DND-41 (cell line): ENCODE measurements around the gene CDK15.

Experiments used
- ATAC-seq: fragments of 200-7000 bp; cut with Tn5 transposase; 3 replicates; pipeline ENCODE4 v1.9.1; 2021; ENCODE audit warnings: low read depth; ENCODE audit not compliant: insufficient read depth
- DNase-seq: peaks from one replicate; pipeline ENCODE4 v3.0.0-alpha.2; 2020
- H2AFZ ChIP-seq: 2 replicates; pipeline ENCODE4 v1.6.0; 2012; ENCODE audit warnings: low read depth, low read length
- H3K27ac ChIP-seq: 2 replicates; pipeline ENCODE4 v1.5.1; 2012; ENCODE audit warnings: low read length, inconsistent platforms
- H3K27me3 ChIP-seq: fragments of 200-600 bp; sonication (generic); 2 replicates; pipeline ENCODE4 v1.6.0; 2012; ENCODE audit warnings: low read length, mild to moderate bottlenecking, inconsistent platforms; ENCODE audit not compliant: insufficient read depth, poor library complexity
- H3K36me3 ChIP-seq: 2 replicates; pipeline ENCODE4 v1.5.1; 2012; ENCODE audit warnings: low read length, inconsistent platforms; ENCODE audit not compliant: insufficient read depth
- H3K4me1 ChIP-seq: 2 replicates; pipeline ENCODE4 v1.5.1; 2012; ENCODE audit warnings: mild to moderate bottlenecking, low read length; ENCODE audit not compliant: insufficient read depth
- H3K4me2 ChIP-seq: 2 replicates; pipeline ENCODE4 v1.6.0; 2012; ENCODE audit warnings: mild to moderate bottlenecking, moderate library complexity, low read length, inconsistent platforms; ENCODE audit not compliant: insufficient read depth
- H3K4me3 ChIP-seq, 2 experiments: fragments of 200-600 bp in 1 of 2; shearing (Covaris generic) in 1 of 2; 2 replicates each; pipeline ENCODE4 v1.5.1; 2012 to 2016; ENCODE audit warnings: inconsistent platforms in 2 of 2, low read length in 2 of 2, mild to moderate bottlenecking in 2 of 2, low read depth in 1 of 2, moderate library complexity in 1 of 2
- H3K79me2 ChIP-seq: 2 replicates; pipeline ENCODE4 v1.6.0; 2012; ENCODE audit warnings: low read length, inconsistent platforms; ENCODE audit not compliant: insufficient read depth
- H3K9ac ChIP-seq: 2 replicates; pipeline ENCODE4 v1.6.0; 2012; ENCODE audit warnings: low read depth, mild to moderate bottlenecking, inconsistent platforms, low read length, moderate library complexity
- H3K9me3 ChIP-seq: 2 replicates; pipeline ENCODE4 v1.5.1; 2012; ENCODE audit warnings: low read length, moderate library complexity, mild to moderate bottlenecking, inconsistent platforms; ENCODE audit not compliant: insufficient read depth, severe bottlenecking
- H4K20me1 ChIP-seq: 2 replicates; pipeline ENCODE4 v1.6.0; 2012; ENCODE audit warnings: low read length; ENCODE audit not compliant: insufficient read depth
- CTCF ChIP-seq: IDR thresholded peaks from 2 replicates; pipeline ENCODE4 v1.5.1; 2012; ENCODE audit warnings: borderline replicate concordance, low read length, moderate library complexity, mild to moderate bottlenecking; ENCODE audit not compliant: poor library complexity, severe bottlenecking; ENCODE audit errors: extremely low read depth
- EZH2 ChIP-seq: IDR thresholded peaks from 3 replicates; pipeline ENCODE4 v1.6.1; 2012; ENCODE audit warnings: borderline replicate concordance, low read depth, mild to moderate bottlenecking, moderate library complexity, low read length, inconsistent platforms; ENCODE audit not compliant: severe bottlenecking

Gene CDK15

GRCh38 chr2:201828220-201828619 is 21.9 kb downstream of the CDK15 start:
- ATAC-seq, result no peak
- Histone ChIP-seq H3K27ac (no peak overlapping the region), H3K9me3 (no peaks in the 10 kb centered on the region)

GRCh38 chr2:201830666-201831065 is 24.3 kb downstream of the CDK15 start:
- ATAC-seq, result no peak
- no peak overlapping the region for H2AFZ ChIP-seq
- TF ChIP-seq CTCF (no peak), EZH2 (no peak)

More at GRCh38 chr2:201828220-201828619, 21.9 kb downstream of the CDK15 start:
- no peaks in the 10 kb centered on the region for H3K79me2 ChIP-seq
- H3K9ac ChIP-seq, result no peak overlapping the region
- no peak overlapping the region for H3K4me2 ChIP-seq
- H3K36me3 ChIP-seq, result no peaks in the 10 kb centered on the region
- peaks cover 21% of the 10 kb centered on the region for H3K27me3 ChIP-seq
- H2AFZ ChIP-seq, result no peak overlapping the region
- TF ChIP-seq EZH2, result no peak
- TF ChIP-seq CTCF, result no peak
- DNase-seq, result no peak
- H3K4me3 ChIP-seq, result no peak overlapping the region
- H4K20me1 ChIP-seq, result no peaks in the 10 kb centered on the region
- H3K4me1 ChIP-seq, result no peaks in the 10 kb centered on the region

GRCh38 chr2:201831469-201831868 is 25.1 kb downstream of the CDK15 start:
- H2AFZ ChIP-seq, result no peak overlapping the region
- H3K27ac ChIP-seq, result no peak overlapping the region
- no peak overlapping the region for H3K4me2 ChIP-seq
- no peak for TF ChIP-seq CTCF
- H3K9me3 ChIP-seq, result no peaks in the 10 kb centered on the region
- H3K36me3 ChIP-seq, result no peaks in the 10 kb centered on the region
- H3K9ac ChIP-seq, result no peak overlapping the region
- DNase-seq (no peak), ATAC-seq (no peak)
- no peaks in the 10 kb centered on the region for H4K20me1 ChIP-seq
- no peaks in the 10 kb centered on the region for H3K79me2 ChIP-seq
- H3K4me1 ChIP-seq, result no peaks in the 10 kb centered on the region
- no peak overlapping the region for H3K4me3 ChIP-seq
- peaks cover 17% of the 10 kb centered on the region for H3K27me3 ChIP-seq

More at GRCh38 chr2:201830666-201831065, 24.3 kb downstream of the CDK15 start:
- H3K27ac ChIP-seq, result no peak overlapping the region
- DNase-seq, result no peak
- peaks cover 17% of the 10 kb centered on the region for H3K27me3 ChIP-seq
- H3K4me1 ChIP-seq, result no peaks in the 10 kb centered on the region
- no peaks in the 10 kb centered on the region for H3K9me3 ChIP-seq
- H4K20me1 ChIP-seq, result no peaks in the 10 kb centered on the region
- H3K9ac ChIP-seq, result no peak overlapping the region
- no peak overlapping the region for H3K4me2 ChIP-seq
- H3K79me2 ChIP-seq, result no peaks in the 10 kb centered on the region
- no peak overlapping the region for H3K4me3 ChIP-seq
- no peaks in the 10 kb centered on the region for H3K36me3 ChIP-seq

GRCh38 chr2:201833781-201834180 is 27.4 kb downstream of the CDK15 start:
- TF ChIP-seq EZH2 (no peak), CTCF (no peak)
- Histone ChIP-seq H3K79me2 (no peaks in the 10 kb centered on the region), H3K9me3 (no peaks in the 10 kb centered on the region), H3K4me3 (no peak overlapping the region), H3K4me2 (no peak overlapping the region), H3K9ac (no peak overlapping the region), H3K36me3 (no peaks in the 10 kb centered on the region), H3K4me1 (no peaks in the 10 kb centered on the region), H3K27me3 (peaks cover 5% of the 10 kb centered on the region), H2AFZ (peak overlapping the region; percentile 7; the same call in 1 of the 2 replicates), H4K20me1 (no peaks in the 10 kb centered on the region), H3K27ac (no peak overlapping the region)
- DNase-seq (no peak), ATAC-seq (no peak)
